ENCODE results near the gene TNFRSF13B.
A peak's percentile ranks its signal among the peaks of the same experiment; 100 is the strongest.
"Not testable (repeated sequence)": the region's sequence is repeated elsewhere in the genome, so short reads cannot be mapped to it uniquely, and the experiment has no call there.

The TNFRSF13B gene

DNA sequence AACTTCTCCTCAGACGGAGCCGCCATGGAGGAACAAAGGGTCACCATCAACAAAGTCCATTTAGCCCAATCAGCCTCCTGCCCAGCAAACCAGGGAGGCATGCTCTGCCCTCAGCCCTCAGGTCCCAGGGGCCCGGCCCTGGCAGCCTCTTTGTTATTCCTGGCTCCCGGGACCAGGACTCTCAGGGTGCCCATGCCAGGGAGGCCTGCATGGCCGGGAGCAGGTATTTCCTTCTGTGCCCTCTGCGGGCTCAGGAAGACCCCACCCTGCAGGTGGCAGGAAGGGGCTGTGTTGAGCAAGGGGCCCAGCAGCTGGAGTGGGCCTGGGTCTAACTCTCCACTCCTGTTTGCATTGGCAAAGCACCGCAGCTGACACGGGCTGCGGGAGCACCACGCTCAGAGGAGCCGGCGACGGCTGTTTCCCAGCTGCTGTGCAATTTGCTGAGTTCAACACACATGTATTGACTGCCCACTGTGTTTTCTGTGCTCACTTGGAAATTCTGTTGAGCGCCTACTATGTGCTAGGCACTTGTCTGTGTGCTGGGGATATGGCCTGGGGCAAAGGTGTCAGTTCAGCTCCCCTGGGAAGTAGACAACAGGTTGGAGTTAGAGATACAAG, 33.2 kb upstream of the TNFRSF13B start:
- not testable (repeated sequence) for DNase-seq

DNA sequence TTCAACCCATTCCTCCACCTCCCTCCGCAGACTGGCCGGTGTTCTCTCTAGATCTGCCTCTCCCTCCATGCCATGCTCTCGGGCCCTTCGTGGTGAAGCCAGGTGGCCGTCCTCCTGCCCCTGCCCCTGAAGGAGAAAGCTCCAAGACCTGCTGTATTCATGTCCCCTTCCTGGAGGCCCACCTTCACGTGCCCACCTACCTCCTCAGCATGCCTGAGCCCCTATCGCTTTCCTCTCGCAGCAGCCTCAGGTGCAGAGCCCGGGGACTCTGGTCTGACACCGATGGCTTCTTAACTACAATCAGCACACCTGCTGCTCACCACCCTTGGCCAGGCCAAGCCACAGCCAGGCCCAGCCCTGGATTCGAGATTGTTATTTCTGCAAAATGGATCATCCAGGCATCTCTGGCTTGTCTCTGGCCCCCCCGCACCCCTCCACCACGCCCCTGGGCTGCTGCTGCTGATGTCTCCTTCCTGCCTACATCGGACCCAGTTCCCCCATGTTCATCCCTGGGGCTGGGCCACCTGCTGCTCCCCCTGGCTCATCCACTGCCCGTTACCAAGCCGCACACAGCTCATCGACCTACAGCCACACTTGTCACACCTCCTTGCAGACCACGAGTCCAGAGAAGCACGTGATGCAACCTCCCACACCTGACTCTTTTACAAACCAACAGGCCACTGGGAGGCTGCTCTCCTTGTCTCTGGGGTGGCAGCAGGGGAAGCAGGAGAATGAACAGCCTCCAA, 32.5 kb upstream of the TNFRSF13B start:
- no peak for DNase-seq

DNA sequence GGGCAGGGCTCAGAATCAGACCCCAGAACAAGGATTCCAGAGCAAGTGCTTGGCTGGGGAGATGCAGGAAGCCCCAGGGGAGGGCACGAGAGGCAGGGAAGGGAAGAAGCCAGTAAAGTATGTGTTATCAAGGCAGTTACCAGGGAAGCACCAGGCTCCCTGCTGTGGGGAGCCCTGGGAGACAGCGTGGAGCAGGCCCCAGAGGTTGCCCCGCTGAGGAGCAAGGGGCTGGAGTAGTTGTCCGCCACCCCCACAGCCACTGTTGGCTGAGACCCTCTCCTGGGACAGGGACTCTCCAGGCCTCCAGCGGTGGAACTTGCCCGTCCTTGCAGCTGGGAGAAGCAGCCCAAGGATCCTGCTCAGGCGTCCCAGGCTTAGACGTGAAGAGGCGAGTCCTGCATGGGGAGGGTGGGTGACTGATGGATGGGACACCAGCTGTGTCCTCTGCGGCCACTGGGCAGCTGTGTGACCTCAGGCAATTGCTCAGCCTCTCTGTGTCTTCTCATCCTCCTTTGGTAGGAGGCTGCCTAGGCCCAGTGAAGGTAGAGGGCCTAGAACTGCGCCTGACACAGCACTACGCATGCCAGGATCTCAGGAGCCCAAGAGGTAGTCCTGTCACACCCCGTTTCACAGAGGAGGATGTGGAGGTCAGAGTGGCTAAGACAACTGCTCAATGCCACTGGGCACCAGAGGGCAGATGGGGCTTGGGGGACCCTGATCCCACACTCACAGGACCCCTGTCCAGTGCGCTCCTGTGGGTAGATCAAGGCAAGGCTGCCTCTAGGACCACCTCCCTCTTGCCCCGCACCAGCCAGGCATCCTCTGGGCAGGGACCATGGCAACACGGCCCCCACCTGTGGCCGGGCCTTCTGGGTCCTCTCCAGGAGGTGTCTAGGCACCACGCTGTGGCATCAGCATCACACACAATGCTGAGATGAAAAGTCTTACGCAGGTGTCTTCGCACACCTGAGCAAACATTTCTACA, 31.1 kb upstream of the TNFRSF13B start:
- DNase-seq = not testable (repeated sequence)

DNA sequence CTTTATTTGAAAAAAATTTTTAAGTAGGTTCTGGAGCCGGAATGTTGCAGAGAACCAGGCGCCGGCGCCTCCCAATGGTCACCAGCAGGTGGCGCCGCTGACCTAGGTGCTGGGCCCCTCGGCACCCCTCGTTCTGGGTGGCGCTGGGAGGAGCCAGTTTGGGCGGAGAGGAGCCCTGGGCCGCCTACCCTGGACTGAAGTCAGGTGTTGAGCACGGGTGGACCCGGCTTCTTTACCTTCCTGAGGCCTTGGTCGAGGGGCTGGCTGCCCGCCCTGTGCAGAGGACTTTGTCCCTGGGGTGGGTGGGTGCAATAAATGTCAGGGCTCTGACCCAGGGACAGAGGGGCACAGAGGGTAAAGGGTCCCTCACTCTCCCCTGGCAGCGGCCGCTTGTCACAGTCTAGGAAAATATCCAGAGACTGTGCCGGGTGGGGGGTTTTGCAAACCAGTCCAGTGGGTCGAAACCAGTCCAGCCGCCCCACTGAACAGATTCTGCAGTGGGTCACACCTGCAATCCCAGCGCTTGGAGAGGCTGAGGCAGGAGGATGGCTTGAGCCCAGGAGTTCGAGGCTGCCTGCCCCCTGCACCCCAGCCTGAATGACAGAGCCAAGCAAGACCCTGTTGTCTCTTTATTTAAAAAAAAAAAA, 30.1 kb upstream of the TNFRSF13B start:
- DNase-seq = peak; percentile 48 to 70 (median 68)

DNA sequence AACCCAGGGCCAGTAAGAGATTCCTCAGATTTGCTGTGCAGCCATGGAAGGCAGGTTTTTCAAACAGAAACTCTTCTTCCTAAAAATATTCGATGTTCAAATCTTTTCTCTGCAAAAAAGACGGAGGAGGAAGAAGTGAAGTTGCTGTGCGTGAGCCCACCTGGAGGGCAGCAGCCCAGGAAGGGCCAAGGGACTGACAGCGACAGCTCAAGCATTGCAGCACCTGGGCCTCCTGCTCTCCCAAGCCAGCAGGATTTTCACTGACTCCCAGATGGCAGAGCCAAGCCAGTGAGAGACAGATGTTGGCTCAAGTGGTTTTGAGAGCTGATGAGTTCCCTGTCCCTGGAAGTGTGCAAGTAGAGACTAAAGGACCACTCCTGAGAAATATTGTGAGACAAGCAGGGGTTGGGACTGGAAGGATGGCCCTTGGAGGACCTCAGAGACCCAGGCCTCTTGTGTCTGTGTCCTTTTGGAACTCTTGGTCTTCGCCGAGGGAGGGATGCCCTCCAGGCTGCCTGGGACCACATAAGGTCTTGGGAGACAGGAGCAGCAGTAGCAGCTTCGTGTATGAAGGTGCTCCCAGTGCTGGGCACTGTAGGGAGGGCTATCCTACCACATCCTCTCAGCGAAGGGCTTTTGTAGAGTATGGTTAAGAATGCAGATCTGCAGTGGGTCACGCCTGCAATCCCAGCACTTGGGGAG, 29.3 kb upstream of the TNFRSF13B start:
- DNase-seq = no peak

DNA sequence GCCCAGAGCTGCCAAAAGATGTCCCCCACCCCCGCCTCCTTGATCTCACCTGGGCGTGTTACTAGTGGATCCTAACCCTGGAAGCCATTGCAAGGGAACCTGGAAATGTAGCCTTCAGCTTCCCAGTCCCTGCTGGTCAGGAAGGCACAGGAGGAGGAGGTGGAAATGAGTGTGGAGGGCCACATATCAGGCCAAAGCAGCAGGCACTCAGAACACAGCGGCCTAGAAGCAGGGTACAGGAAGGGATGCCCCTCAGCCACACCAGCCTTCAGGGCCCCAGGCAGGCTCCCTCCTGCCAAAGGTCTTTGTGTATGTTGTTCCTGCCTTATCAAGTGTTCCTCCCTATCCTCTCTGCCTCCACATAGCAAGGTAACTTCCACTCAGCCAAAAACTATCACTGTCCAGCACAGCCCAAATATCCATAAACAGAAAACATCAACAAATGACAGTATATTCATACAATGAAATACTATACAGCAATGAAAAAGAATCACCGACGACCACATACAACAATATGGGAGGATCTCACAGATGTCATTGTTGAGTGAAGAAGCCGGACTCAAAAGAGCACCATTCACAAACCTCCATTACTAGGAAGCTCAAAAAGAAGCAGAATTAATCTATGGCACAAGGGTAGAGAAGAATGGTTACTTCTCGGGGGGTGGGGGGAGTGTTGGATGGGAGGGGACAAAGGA, 28.2 kb upstream of the TNFRSF13B start:
- DNase-seq = no peak

DNA sequence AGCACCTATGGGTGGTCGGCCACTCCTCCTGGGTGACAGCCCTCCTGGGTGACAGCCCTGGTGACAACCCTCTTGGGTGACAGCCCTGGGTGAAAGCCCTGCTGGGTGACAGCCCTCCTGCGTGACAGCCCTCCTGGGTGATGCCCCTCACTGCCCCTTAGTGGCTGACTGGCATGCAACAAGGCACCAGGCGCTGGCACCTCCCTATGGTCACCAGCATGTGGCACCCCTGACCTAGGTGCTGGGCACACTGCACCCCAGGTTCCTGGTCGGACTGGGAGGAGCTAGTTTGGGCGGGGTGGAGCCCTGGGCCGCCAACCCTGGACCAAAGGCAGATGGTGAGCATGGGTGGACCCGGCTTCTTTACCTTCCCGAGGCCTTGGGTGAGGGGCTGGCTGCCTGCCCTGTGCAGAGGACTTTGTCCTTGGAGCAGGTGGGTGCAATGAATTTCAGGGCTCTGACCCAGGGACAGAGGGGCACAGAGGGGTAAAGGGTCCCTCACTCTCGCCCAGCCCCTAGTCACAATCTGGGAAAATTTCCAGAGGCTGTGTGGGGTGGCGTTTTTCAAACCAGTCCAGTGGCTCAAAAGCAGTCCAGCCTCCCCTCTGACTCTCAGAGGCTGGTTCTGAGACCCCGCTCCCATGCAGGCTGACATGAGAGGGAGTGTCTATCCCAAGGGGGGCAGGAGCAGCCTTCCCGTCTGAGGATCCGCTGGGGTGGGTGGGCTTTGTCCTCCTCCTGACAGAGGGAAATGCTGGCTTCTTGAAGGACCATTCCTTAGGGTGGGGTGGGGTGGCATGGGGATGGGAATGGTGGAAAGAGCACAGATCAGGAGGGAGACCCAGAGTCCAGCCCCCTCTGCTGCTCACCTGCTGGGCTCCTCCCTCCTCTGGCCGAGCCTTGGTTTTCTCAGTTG, 25.9 kb upstream of the TNFRSF13B start:
- peak in 1 of 5 donors; percentile 87 for DNase-seq

DNA sequence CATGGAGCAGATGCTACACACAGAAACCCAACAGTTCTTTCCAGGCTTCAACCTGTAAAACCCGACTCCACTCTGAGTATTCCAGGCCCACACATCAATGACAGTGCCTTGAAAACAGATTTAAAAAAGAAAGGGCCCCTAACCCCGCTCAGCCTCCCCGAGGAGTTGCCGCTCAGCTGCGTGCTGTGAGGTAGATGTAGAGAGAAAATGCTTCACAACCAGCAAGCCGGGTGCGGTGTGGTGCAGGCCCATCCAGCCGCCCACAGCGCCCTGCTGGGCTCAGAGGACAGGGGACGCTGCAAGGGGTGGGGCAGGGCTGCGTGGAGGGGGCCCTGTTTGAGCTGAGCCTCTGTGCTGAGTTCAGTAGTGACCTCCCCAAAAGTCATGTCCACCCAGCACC, 24.8 kb upstream of the TNFRSF13B start:
- not testable (repeated sequence) for DNase-seq

DNA sequence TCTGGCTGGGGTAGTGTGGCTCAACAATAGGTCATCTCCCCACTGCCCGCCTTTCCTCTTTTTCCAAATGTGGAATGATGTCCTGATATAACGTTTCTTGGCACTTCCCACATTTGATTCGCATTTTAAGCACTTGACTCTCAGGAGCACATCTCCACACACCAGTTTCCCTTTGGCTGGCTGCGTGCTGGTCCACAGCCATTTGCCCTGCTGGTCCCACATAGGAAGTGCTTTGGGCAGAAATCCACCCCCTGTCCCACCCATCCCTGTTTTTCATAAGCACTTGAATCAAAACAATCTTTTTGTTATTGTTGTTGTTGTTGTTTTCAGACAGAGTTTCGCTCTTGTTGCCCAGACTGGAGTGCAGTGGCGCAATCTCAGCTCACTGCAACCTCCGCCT, 24.0 kb upstream of the TNFRSF13B start:
- no peak for DNase-seq

DNA sequence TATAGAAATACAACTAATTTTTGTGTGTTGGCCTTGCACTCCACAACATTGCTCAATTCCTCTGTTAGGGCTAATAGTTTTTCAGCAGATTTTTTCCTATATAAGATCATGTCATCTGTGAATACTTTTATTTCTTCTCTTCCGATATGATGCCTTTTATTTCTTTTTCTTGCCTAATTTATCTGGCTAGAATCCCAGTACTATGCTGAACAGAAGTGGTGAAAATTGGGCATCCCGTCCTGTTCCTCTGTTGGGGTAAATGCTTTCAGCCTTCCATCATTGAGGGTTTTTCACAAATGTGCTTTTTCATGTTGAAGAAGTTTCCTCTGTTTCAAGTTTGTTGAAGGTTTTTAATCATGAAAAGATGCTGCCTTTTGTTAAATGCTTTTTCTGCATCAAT, 22.7 kb upstream of the TNFRSF13B start:
- no peak for DNase-seq

DNA sequence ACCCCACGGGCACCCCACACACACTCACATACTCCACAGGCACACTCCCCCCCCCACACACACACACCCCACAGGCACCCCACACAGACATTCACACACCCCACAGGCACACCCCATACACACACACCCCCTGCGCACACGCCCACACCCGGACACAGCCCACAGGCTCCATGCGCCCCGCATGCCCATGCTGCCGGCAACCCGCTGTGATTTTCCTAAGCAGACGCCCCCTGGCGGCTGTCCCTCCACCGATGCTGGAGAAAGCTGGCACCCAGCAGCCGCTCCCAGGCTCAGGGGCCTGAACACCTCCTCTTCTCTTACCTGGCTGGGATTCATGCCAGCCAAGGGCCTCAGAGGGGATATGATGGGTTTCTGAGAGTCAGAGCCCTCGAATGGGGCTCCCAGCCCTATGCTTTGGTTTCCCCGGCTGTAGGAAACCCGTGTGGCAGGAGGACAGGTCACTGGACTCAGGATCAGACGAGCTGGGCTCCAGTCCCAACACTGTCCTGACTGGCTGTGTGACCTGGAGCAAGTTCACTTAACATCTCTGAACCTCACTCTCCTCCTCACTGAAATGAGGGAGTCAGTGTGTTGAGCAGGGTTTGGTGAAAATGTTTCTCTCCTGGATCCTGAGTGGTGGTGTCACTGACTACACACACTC, 19.6 kb upstream of the TNFRSF13B start:
- DNase-seq = peak; percentile 52 to 77 (median 72)

DNA sequence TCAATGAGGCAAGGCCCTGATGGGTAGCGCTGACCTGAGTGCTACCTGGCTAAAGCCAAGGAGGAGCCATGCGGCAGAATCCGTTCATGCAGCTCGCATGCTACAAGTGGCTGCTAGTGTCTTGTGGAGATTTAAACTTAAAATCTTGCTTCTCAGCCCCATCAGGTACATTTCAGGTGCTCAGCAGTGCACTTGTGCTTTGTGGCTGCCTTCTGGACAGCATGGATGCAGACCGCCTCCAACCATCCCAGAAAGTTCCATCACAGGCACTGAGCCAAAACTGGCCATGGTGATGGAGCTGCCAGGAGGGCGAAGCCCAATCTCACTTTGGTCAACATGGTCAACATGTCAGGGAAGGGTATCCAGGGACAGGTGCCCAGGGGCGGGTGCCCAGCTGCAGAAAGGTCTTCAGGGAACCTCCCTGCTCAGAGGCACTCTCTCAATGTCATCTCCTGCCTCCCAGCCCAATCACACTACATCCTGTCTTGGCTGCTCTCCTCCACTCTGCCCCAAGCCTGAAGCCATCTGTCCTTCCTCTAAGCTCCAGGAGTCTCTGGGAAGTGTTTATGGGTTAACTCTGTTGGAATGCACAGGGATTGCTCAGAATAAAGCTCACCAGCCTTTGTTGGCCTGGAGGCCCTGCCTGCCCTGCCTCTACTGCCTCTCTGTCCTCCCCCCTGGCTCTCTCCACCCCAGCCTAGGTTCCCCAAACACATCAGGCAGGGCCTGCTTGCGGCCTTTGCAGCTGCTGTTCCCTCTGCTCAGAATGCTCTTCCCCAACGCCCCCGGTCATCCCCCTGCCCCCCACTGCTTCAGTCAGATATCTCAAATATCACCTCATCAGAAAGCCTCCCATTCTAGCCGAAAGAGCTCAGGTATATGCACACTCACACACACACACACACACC, 18.3 kb upstream of the TNFRSF13B start:
- DNase-seq = peak in 1 of 5 donors; percentile 16

DNA sequence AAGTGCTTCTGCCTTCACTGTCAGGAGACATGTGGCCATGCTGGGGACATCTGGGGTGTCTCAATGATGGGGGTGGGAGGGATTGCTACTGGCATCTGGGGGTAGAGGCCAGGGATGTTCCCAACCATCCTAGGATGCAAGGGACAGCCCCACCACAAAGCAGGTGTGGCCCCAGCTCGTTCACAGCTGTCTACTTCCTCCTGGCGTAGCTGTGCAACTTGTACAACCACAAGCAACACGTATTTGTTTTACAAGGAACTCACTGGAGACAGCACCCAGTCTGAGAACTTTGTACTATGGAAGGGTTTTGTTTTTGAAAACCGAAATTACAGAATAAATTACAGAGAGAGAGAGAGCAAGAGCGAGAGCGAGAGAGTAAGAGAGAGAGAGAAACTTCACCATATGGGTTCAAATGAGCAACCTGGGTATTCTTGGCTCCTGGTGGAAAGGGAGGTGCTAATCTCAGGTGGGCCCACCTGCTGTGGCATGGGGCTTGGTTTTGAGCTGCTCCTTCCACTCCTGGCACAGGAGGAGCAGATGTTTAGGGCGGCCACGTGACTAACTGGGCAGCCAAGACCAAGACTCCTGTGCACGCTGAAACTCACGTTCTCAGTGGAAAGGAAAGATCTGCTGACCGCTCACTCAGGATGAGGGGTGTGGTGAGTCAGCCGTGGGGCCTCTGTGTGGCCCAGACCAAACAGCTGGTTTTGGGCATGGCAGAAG, 17.5 kb upstream of the TNFRSF13B start:
- peak in 1 of 5 donors; percentile 70 for DNase-seq

DNA sequence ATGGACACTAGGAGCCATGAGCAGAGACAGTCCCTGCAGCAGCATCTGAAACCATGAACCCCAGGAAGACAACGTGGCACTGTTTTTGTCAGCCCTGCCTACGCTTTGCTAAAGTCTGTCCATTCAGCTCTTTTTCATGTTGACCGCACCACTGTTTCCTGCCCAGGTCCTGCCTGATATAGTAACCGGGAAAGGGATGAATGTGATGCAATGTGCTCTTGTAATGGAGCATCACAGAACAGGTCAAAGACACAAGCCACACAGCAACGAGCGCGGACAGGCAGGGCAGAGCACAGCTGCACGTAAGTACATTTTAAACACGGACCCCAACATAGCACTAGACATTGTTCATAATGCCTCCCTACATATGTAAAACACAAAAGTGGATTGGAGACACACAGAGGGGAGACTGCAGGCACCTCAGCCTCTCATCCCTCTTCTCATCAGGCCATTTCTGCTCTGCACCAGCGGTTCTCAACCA, 16.9 kb upstream of the TNFRSF13B start:
- DNase-seq = peak in 1 of 5 donors; percentile 72

DNA sequence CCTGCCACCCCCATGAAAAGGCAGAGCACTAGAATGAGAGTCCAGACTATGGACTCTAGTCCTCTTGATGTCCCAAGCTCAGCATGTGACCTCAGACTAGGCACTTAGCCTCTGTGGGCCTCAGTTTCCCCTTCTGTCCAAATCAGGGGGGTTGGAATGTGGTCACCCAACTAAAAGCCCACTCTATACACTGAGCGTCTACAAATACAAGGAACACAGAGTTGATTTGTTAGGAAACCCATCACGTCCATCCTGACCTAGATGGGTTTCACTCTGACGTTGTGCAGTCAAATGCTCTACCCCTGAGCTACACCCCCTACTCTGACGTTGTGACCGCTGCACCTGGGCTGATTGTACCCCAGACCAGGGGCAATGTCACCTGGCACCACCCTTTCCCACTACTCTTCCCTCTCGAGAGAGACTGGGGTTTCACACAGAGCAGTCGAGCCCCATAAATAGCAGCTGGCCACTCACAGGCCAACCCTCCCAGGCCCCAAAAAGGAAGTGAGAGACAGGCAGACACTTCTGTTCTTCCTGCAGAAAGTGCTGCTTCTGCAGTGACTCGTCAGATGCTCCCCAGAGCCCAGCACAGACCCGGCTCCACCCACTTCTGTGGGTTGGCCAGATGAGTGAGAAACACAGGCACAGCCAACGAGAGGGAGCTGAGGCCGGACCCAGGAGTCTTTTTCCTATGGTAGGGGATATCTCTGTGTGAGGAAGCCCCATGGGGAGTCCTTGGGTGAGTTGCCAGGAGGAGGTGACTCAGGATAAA, 16.1 kb upstream of the TNFRSF13B start:
- peak in 1 of 5 donors; percentile 89 for DNase-seq

DNA sequence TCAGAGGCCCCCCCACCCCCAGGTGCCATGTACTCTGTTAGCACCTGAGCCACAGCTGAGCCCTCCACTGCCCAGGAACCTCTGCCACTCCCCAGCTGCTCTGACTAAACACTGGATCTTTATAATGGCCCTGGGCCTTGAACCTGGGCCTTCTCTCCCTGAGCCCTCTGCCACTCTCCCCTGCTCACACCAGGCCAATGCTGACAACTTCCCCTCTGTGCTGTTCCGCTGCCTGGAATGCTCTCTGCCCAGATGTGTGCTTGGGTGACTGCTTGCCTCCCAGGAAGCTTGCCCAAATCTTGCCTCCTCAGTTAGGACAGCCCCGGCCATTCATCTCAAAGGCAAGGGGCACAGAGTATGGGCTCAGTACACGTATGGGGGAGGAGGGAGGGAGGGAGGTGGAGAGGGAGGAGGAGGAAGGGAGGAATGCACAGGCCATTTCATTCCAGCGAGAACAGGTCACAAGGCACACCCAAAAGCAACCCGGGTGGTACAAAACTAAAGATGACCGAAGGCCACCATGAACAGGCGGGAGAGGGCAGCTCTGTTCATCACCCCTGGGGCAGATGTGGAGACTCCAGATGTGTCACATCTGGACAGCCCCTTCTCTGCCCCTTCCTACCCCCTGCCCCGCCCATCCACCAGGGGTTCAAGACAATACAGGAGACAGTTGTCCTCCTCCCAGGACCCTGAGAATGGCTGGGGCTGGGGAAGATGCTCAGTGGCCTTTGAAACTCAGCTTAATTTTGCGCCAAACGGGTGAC, 15.3 kb upstream of the TNFRSF13B start:
- DNase-seq = no peak

Measured in T-helper 1 cell (primary cell).